ENCODE results near the gene TDRD6. TPM values are rescaled to one million over a fixed set of nuclear protein-coding genes. Genes with fewer than 3 reads are reported as not detected.
"Not testable (repeated sequence)": the region's sequence is repeated elsewhere in the genome, so short reads cannot be mapped to it uniquely, and the experiment has no call there.

TDRD6 gene
- total and polyA plus RNA-seq, 12 donors = 0.18 to 1.7 (median 0.59) TPM

DNA sequence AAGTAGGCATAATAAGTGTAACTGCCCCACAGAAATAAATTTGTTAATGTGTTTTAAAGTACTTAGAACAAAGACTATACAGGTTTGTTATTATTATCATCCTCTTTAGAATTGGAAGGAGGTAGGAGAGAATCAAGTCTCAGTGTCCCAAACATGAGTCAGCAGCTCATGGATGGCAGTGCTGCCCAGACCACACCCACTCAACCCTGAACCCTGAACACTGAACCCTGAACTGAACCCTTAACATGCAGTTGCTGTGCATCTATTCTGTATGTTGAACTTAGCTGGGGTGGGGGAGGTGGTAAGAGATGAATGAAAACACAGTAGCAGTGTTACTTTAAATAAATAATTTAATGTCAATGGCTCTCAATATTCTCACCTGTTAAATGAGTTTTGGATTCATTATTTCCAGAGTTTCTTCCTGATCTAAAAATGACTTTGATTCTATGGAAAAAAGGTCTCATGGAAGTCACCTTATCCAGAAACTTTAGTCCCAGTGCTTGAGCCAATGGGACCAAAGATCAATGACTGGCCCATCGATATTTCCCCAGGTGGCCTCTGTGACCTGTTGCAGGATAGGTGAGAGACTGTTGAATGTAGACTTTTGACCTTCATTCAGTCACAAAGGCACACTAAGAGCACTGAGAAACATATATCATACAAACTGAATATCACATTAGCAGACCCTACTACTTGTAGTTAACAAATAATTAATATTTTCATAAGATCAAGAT is 55.9 kb downstream of the TDRD6 start:
- no peak overlapping the region for H3K27ac ChIP-seq
- no peak overlapping the region for H3K4me3 ChIP-seq
- H3K4me1 ChIP-seq (replicated peaks in 1 of 2) = no peaks in the 10 kb centered on the region
- WGBS, 4 donors = 74 to 93% (median 84%) methylated on average over 1 of the region's 1 CpG
- no peak for DNase-seq
- H3K27me3 ChIP-seq = no peaks in the 10 kb centered on the region
- H3K9me3 ChIP-seq (replicated peaks in 1 of 3) = no peaks in the 10 kb centered on the region
- intact Hi-C loops (cut with DNase I) = no loop called here
- no peak for TF ChIP-seq POLR2A (IDR thresholded peaks at IDR 0.05)
- TF ChIP-seq, protein P1, sequence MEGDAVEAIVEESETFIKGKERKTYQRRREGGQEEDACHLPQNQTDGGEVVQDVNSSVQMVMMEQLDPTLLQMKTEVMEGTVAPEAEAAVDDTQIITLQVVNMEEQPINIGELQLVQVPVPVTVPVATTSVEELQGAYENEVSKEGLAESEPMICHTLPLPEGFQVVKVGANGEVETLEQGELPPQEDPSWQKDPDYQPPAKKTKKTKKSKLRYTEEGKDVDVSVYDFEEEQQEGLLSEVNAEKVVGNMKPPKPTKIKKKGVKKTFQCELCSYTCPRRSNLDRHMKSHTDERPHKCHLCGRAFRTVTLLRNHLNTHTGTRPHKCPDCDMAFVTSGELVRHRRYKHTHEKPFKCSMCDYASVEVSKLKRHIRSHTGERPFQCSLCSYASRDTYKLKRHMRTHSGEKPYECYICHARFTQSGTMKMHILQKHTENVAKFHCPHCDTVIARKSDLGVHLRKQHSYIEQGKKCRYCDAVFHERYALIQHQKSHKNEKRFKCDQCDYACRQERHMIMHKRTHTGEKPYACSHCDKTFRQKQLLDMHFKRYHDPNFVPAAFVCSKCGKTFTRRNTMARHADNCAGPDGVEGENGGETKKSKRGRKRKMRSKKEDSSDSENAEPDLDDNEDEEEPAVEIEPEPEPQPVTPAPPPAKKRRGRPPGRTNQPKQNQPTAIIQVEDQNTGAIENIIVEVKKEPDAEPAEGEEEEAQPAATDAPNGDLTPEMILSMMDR (IDR thresholded peaks at IDR 0.05) = no peak
- H3K36me3 ChIP-seq (replicated peaks in 1 of 2) = no peaks in the 10 kb centered on the region

DNA sequence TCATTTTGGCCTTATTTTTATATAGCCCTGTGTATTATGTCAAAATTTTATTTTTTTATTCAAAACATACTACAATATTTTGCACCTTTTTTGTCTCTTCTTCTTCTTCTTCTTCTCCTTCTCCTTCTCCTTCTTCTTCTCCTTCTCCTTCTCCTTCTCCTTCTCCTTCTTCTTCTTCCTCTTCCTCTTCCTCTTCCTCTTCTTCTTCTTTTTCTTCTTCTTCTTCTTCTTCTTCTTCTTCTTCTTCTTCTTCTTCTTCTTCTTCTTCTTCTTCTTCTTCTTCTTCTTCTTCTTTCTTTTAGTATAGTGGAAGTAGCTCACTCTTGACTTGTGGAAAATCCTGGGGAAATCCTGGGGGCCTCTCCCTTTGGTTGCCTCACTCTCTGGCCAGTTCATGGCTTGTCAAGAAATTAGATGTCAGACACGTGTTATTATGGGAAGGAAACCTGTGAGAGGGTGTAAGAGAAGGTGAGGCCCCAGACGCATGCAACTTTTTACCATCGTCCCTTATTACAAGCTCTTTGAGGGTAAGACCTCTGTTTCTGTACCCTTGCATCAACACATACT is 56.6 kb downstream of the TDRD6 start:
- H3K36me3 ChIP-seq (replicated peaks in 1 of 2); DNase-seq; H3K4me1 ChIP-seq (replicated peaks in 1 of 2); intact Hi-C loops (cut with DNase I); H3K27me3 ChIP-seq; H3K27ac ChIP-seq; H3K9me3 ChIP-seq (replicated peaks in 1 of 3); H3K4me3 ChIP-seq: not testable (repeated sequence)
- 75 to 81% (median 78%) methylated on average over 3 of the region's 3 CpGs for WGBS, 4 donors

DNA sequence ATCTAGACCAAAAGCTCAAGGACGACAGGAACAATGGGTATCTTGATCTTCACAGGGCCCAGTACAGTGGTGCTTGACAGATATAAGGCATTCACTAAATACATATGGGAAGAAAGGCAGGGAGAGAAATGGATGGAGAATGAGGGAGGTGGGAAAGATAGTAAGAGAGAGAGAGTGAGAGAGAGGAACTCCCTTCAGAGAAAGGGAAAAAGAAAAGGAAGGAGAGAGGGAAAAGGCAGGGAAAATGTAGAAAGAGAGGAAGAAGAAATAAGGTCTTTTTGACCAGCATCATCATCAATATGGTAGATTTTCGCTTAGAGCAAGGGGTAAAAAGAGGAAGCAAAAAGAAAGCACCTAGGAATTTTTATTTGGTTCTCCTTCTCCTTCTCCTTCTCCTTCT is 58.3 kb downstream of the TDRD6 start:
- TF ChIP-seq, protein P1 (IDR thresholded peaks at IDR 0.05) = no peak
- Histone ChIP-seq H3K4me1 (replicated peaks in 1 of 2) (no peaks in the 10 kb centered on the region), H3K4me3 (no peak overlapping the region), H3K36me3 (replicated peaks in 1 of 2) (no peaks in the 10 kb centered on the region), H3K27ac (no peak overlapping the region), H3K9me3 (replicated peaks in 1 of 3) (no peaks in the 10 kb centered on the region), H3K27me3 (no peaks in the 10 kb centered on the region)
- no peak for DNase-seq
- 55 to 74% (median 57%) methylated on average over 2 of the region's 2 CpGs for WGBS, 4 donors
- intact Hi-C loops (cut with DNase I) = no loop called here

DNA sequence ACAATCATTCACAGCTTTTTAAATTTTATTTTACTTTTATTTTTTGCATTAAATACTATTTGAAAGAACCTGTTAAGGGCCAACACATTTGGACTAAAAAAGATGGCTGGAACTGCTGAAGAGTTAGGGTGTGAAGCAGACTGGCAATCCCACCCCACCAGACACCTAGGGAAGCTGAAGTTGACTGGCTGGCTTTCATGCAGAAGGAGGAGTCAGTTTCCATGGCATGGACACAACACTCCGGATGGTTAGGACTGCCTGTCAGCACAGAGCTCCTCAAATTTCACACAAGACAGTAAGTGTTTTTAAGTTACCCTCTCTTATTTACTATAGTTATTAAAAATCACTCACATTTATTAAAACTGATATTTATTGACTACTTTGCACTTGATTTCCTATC is 59.0 kb downstream of the TDRD6 start, which contains the start of gene ANKRD66:
Gene ANKRD66 (plus strand): TSS at position 238 of the 400 bp plus-strand sequence. CDS start 5,016 bp downstream, outside the sequence.
- Histone ChIP-seq H3K4me3 (no peak within 1 kb of the TSS), H3K4me1 (replicated peaks in 1 of 2) (no peaks in the 10 kb centered on the region)
- no peak for DNase-seq

More for the DNA sequence above, 59.0 kb downstream of the TDRD6 start, which contains the start of gene ANKRD66:
- intact Hi-C loops (cut with DNase I) = no loop called here
- no peaks in the 10 kb centered on the region for H3K36me3 ChIP-seq (replicated peaks in 1 of 2)
- WGBS, 4 donors = 55 to 83% (median 72%) methylated on average over 1 of the region's 1 CpG
- no peaks in the 10 kb centered on the region for H3K27me3 ChIP-seq
- no peak within 1 kb of the TSS for H3K27ac ChIP-seq
- H3K9me3 ChIP-seq (replicated peaks in 1 of 3) = no peaks in the 10 kb centered on the region
- no peak for TF ChIP-seq POLR2A (IDR thresholded peaks at IDR 0.05)
- TF ChIP-seq, protein P1 (IDR thresholded peaks at IDR 0.05) = no peak
